HuH-7 (cell line): ENCODE measurements around the gene MATN4.
A peak's percentile ranks its signal among the peaks of the same experiment; 100 is the strongest.
"Not testable (repeated sequence)": the region's sequence is repeated elsewhere in the genome, so short reads cannot be mapped to it uniquely, and the experiment has no call there.

Experiments
- DNase-seq: peaks from one replicate; pipeline ENCODE4 v3.0.0; 2011; ENCODE audit warnings: low spot score

Gene MATN4, protein sequence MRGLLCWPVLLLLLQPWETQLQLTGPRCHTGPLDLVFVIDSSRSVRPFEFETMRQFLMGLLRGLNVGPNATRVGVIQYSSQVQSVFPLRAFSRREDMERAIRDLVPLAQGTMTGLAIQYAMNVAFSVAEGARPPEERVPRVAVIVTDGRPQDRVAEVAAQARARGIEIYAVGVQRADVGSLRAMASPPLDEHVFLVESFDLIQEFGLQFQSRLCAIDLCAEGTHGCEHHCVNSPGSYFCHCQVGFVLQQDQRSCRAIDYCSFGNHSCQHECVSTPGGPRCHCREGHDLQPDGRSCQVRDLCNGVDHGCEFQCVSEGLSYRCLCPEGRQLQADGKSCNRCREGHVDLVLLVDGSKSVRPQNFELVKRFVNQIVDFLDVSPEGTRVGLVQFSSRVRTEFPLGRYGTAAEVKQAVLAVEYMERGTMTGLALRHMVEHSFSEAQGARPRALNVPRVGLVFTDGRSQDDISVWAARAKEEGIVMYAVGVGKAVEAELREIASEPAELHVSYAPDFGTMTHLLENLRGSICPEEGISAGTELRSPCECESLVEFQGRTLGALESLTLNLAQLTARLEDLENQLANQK

DNA sequence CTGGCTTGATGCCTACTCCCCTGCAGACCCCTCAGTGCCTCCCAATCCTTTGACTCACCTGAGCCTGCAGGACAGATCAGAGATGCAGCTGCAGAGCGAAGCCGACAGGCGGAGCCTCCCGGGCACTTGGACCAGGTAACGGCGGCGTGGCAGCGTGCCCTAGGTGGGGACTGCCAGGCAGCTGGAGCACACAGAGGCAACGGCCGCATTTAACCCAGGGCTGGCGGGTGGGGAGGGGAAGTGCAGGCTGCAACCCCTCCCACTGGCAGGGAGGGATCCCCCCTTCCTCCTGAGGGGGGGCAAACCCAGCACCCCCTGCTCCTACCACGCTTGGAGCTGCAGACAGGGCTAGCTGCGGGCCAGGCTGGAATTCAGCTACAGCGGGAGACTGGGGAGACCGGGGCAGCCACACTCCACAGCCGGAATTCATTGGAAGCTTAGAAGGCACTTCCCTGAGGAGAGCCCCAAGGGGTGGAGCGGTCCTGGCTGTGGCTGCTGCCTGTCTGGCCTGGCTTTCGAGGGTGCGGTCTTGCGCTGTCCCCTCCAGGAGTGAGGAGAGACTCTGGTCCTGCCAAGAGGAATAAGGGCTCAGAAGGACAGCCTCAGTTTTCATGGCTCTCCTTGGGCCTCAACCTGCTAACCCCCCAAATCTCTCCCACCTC is at the start of gene MATN4:
Gene MATN4, minus strand, starts transcription at position 183 of the 662 bp plus-strand sequence. CDS start 2,717 bp downstream, outside the sequence.
- no peak for DNase-seq

DNA sequence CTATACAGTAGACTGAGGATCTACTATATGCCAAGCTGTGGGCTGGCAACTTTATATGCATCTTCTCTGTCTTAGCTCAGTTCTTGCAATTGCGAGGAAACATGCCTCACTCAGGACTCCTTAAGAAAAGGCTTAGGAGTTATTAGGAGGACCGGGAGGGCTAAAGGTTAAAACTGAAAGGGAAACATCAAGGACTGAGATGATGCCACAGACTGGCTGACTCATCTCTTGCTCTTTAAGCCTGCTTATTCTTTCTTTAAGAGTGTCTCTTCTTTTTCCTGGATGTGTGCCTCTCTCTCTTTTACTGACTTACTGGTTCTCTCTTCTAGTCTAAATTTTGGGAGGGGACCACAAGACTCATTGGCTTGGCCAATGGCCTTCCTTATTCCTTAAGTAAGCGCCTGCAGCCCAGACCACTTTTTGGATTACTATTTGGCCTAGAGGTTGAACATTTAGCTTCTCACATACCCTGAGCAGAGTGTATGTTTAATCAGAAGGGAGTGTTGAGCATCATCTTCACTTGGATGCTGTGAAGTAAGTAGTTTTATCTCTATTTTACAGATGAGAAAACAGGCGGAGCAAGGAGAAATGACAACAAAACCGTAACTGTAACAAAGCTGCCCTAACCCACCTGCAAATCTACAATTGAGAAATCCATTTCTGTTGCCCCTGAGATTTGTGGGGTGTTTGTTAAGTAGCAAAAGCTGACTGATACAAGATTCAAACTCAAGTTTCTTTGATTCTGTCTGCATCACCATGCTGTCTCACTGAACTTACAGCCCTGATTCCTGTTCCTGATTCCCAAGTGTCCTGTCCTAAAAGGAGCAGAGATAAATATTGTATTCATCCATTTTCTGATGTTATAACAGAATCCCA is 47.3 kb upstream of the MATN4 start:
- DNase-seq: no peak

DNA sequence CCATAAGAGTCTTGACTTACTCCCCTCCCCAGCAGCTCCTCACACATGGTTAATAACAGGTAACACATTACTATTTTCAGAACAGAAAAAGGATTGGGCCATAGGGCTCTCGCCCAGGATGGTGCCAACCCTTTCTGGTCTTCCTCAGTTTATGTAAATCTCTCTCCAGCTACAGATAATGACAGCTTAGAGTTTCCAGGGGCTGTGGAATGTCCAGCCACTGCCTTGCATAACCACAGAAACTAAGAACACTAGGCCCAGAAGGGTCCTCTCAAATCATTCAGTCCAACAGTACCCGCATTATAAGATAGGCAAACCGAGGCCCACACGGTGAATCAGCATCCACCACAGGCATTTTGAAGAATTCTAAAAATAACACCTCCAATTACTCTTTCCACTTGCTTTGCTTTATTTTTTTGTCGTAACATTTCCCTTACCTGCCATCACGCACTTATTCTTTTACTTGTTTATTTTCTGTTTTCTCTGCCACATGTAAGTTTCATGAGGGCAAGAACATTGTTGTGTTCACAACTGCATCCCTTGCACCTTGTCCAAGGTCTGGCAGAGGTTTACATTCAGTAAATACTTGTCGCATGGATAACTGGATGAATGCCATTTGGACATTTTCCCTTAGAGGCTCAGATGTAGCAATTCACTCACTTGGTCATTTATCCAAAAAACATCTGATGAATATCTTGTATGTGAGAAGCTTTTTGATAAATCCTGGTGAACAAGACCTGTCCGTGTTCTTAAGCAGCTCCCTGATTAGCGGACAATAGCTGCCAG is 46.5 kb upstream of the MATN4 start:
- no peak for DNase-seq

- DNase-seq: no peak
Measured at GRCh38 chr20:45353746-45354145, 45.6 kb upstream of the MATN4 start.

GRCh38 chr20:45352729-45353128 is 44.6 kb upstream of the MATN4 start:
- no peak for DNase-seq

DNA sequence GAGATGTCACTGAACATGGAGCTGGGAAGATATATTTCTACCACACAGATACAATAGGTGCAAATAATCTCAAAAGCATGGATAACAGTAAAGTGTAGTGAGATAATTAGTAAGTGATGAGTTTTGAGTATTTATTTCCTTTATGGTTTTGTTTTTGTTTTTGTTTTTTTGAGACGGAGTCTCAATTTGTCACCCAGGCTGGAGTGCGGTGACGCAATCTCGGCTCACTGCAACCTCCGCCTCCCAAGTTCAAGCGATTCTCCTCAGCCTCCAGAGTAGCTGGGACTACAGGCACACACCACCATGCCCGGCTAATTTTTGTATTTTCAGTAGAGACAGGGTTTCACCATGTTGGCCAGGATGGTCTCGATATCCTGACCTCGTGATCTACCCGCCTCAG is 42.7 kb upstream of the MATN4 start:
- DNase-seq: not testable (repeated sequence)

DNA sequence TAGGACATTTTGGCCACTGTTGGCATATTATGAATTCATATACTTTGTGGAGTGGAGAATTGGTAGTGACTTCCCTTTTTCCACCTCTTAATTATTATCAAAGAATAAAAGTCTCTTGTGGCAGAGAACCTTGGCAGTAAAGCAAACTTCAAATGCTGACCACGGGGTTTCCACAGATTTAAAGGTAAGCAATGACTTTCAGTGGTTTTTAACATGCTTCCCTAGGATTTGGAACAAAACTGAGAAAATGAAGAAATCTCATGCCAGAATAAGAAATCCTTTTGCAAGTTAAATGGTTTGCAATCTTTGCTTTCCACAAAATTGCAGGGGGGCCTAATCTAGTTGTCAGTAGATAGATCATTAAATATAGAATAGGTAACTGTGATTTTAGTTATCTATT is 42.1 kb upstream of the MATN4 start:
- DNase-seq: no peak

DNA sequence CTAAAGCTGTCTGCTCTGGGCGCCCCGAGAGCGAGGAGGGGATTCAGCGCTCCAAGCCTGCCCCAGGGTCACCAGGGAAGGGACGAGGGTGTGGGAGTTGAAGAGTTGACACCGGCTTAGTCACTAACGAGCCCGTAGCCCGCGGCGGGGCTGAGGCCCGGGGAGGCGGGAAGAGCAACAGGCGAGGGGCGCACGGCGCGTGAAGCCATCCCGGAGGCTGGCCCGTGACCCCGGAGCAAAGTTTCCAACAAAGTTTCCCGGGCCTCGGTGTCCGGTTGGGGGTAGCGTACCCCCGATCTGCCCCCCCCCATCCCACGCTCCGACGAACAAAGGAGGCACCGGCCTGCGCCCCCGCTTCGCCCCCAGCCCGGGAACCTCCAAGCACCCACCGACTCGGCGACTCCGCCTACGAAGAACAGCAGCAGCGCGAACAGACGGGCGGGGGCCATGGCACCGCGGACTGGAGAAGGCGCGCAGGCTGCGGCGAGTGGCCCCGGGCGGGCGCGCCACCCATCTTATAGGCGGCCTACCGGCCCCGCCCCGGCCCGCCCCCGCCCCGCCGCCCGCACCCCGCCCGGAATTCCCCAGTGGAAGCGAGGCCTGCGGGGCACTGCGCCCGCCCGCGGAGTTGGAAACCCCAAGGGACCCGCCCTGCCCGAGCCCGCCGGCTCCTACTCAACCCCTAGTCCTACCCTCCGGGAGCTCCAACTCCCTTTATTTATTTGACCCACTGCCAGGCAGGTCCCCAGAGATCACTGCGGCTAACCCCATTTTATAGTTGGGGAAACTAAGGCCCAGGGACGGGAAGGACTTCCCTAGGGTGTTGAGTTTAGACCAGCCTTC is 40.1 kb upstream of the MATN4 start, which contains the start of gene SDC4:
Gene SDC4, minus strand, starts transcription at position 489 of the 843 bp plus-strand sequence. Its CDS starts 40 bp downstream, at position 449.
- peak; percentile 79 for DNase-seq

DNA sequence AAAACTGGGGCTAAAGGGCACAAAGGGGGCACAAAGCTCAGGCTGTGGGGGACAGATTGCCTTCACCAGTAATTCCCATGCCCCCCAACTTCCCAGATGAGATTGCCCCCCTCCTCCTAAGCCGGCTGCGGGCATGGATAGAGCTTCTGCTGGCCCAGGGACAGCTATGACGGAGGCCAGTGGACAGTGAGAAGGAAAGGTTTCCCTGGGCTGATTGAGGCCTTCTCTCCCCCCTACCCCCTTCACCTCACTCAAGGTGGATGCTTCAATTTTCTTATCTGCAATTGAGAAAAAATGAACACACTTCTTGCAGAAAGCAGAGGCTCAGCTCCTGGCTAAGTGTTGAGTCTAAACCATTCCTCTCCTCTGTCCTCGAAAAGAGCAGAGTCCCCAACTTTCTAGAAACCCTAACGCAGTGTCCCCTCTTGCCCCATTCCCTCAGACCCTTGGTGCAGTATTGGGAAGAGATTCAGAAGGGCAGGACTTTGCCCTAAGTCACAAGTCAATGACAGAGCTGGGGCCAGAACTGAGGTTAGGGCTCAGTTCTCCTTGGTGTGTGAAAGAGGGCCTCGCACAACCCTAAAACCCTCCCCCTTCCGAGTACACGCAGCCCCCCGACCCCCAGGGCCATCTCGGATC is 39.3 kb upstream of the MATN4 start:
- DNase-seq: no peak

DNA sequence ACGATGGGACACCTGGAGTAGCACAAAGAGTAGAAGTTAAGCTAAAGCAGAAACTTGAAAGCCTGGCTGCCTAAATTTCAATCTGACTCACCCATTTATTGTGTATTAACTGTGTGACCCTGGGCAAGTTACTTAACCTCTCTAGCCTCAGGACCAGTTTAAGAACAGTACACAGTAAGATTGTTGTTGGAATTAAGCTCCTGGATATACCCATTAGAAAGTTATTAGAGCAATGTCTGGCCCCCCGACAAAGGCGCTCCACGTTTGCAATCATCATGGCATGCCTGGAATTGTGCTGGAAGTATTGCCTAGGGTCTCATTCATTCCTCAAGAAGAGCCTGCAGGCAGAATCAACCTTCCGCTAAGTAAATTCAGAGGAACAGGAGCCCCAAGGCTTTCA is 38.8 kb upstream of the MATN4 start:
- DNase-seq: no peak

- DNase-seq: no peak
Measured at GRCh38 chr20:45346291-45346718, 38.2 kb upstream of the MATN4 start.

DNA sequence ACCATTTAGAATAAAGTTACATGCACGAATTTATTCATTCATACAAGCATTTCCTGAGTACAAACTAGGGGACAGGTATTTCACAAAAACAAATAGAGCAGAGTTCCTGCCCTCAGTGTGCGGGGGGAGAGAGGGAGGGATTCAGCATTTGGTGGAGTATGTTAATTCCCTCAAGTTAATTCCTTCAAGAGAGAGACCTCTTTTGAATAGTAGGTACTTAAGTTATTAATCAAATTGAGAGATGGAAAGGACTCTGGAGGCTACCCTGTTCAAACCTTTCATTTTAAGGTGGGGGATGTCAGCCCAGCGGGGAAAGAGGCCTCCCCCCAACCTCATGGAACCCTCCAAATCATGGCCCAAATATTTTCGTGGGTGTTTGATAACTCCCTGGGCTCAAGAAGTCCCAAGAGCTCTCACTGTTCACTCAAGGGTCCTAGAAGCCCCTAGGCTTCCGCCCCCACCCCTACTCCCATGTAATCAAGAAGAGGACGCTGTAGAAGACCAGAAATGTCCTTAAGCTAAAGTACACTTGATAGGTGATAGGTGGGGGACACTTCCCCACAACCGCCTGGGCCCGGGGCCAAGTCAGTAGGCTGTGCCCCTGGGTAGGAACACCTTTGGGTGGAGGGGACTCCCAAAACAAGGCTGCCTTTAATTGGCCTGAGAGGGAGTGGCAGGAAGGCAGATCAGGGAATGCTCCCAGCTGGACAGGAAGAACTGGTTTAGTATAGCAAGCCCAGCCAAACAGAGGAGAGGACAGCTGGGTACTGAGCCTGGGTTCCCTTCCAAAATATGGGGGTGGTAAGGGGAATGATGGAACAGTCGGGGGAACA is 37.2 kb upstream of the MATN4 start:
- no peak for DNase-seq

DNA sequence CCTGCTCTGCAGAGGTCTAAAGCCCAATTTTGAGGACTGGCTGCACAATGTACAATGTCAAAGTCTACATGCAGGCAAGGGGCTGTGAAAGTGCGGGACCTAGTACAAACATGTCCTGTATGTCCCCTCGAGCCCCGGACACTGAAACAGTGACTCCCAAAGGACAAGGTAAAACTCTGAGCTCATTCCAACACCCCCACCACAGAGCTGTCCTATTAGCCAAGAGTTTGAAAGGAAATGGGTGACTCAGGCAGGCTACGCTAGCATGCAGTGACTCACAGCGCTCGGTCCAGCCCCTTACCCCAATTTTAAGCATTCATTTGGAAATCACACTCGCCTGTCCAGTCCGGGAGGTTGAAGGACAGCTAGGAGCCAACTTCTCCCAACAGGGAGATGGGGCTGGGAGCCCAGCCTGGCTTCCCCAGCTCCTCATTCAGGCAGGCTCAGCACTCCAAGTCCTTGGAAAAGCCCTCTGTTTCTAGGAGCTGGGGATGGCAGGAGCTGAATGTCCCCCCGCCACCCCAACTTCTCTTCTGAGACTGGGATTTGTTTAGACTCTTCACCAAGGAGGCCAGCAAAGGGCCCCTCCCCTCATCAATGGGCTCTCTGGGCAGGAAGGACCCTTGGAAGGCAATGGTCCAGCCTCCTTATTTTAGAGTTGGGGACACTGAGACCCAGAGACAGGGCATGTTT is 36.2 kb upstream of the MATN4 start:
- DNase-seq: no peak

GRCh38 chr20:45343532-45344167 is 35.6 kb upstream of the MATN4 start:
- peak; percentile 64 for DNase-seq

GRCh38 chr20:45342855-45343531 is 34.9 kb upstream of the MATN4 start:
- no peak for DNase-seq

DNA sequence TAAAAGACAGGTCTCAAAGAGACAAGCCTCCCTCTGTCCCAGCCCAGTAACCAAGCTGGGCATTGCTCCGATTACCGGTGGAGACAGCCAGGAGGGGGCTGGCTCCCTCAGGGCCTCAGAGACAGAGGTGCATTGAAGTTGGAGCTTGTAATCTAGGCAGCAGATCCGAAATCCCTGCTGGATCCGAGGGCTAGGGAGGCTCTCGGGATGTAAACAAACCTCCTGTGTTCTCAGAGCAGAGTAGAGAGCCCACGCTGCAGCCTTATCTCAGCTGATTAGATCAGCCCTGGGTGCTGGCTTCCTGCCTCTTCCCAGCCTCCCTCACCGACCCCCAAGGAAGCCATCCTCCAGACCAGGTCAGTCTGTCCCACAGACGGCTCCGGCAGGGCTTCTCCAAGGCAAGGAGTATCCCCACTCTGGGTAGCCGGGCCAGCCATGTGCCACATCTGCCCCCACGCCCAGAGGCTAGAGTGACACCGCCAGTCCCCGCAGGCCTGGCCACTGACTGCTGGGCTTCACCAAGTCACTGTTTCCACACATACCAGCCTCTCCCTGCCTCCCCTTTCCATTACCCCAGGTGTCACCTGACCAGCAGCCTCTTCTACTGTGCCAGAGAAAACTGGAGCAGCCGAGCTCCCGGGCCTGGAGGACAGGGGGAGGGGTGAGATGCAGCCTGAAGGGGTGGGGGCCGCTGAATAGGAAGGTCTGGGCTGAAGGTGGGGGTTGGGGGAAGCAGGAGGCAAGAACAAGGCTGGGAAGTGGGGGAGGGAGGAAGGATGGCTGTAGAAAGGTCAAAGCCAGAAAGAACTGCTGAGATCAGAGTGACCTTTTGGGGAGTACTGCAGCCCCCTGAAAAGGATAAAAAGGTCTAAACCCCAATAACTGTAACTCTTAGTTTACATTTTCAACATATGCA is 34.1 kb upstream of the MATN4 start:
- no peak for DNase-seq
